Activated CD8-positive, alpha-beta T cell treated with anti-CD3 and anti-CD28 coated beads for 36 hours (primary cell): ENCODE data around the gene DCDC2C. TPM values are rescaled to one million over a fixed set of nuclear protein-coding genes. Genes with fewer than 3 reads are reported as not detected.

Experiments used
- ATAC-seq: fragments of 200-7000 bp; cut with Tn5 transposase; one replicate; pipeline ENCODE4 v1.10.0; 2021; ENCODE audit warnings: mild to moderate bottlenecking, moderate library complexity
- CTCF ChIA-PET: fragments of 350-600 bp; sonication (Branson Sonifier 250); formaldehyde crosslinking; loops from one replicate; lab custom pipeline; 2021; ENCODE audit warnings: antibody characterized with exemption; lab: Charles Lee
- POLR2A ChIA-PET: fragments of 350-600 bp; sonication (Branson Sonifier 250); formaldehyde crosslinking; loops from one replicate; lab custom pipeline; 2021; ENCODE audit warnings: antibody characterized with exemption; lab: Charles Lee
- DNase-seq: peaks from one replicate; pipeline ENCODE4 v3.0.0-alpha.2; 2020
- H3K27ac Mint-ChIP-seq: one replicate; pipeline ENCODE4 v1.8.0; 2021; ENCODE audit warnings: mild to moderate bottlenecking, mixed read lengths
- H3K27me3 Mint-ChIP-seq: one replicate; pipeline ENCODE4 v1.8.0; 2021; ENCODE audit warnings: mixed read lengths
- H3K36me3 Mint-ChIP-seq: one replicate; pipeline ENCODE4 v1.8.0; 2021; ENCODE audit warnings: low read depth, mixed read lengths
- H3K4me1 Mint-ChIP-seq: one replicate; pipeline ENCODE4 v1.8.0; 2021; ENCODE audit warnings: low read depth, mixed read lengths
- H3K4me3 Mint-ChIP-seq: one replicate; pipeline ENCODE4 v1.8.0; 2021; ENCODE audit warnings: mild to moderate bottlenecking, moderate library complexity, mixed read lengths
- H3K9me3 Mint-ChIP-seq: one replicate; pipeline ENCODE4 v1.8.0; 2021; ENCODE audit warnings: mixed read lengths
- CTCF ChIP-seq: fragments of 200-600 bp; IDR thresholded peaks from one replicate; pipeline ENCODE4 v1.8.0; 2022; ENCODE audit warnings: antibody characterized with exemption, mild to moderate bottlenecking
- intact Hi-C: fragments of 100-400 bp; cut with micrococcal nuclease; formaldehyde crosslinking; loops from one replicate; pipeline ENCODE4 v1.10.0; 2022
- total RNA-seq, 2 experiments: library from RNA; stranded (reverse); gene quantifications; one replicate each; pipeline ENCODE4 v1.2.3, GENCODE V29; 2021

The DCDC2C gene
- total RNA-seq, 2 experiments from 2014 or later = not detected

GRCh38 chr2:3751806-3752205, 48.4 kb downstream of the DCDC2C start:
- no peak for DNase-seq
- ChIA-PET POLR2A (no interaction called here), CTCF (interaction anchor here (0.6 to 1.4 kb wide), 2 partner anchors 24 to 56 kb away, joined by 3 read pairs; no protein-coding TSS in a partner anchor)
- no peaks in the 10 kb centered on the region for H3K9me3 Mint-ChIP-seq
- intact Hi-C loops = no loop called here
- H3K4me1 Mint-ChIP-seq = no peaks in the 10 kb centered on the region
- TF ChIP-seq CTCF = no peak
- H3K27me3 Mint-ChIP-seq = peaks cover 7% of the 10 kb centered on the region
- H3K27ac Mint-ChIP-seq = no peak overlapping the region
- H3K36me3 Mint-ChIP-seq = no peaks in the 10 kb centered on the region
- H3K4me3 Mint-ChIP-seq = no peak overlapping the region
- ATAC-seq = no peak

DNA sequence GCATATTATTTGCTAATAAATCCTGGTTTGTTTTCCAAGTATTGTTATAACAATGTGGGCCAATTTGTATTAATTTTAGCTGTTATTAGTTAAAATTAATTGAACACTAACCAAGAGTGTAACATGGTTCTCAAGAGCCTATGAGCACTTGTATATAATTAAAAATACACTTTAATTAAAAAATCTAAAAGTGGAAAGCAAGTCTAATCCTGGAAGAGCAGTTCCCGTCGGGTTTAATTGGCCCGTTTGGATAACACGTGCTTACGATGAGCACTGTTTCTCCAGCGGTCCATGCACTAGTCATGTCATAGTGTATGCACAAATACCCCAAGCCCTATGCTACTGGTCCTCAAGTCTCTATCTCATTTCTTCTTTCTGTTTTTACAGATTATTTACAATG, 49.0 kb downstream of the DCDC2C start:
- peaks cover 7% of the 10 kb centered on the region for H3K27me3 Mint-ChIP-seq
- POLR2A ChIA-PET = no interaction called here
- intact Hi-C loops = no loop called here

GRCh38 chr2:3753561-3753960, 50.2 kb downstream of the DCDC2C start:
- TF ChIP-seq CTCF = no peak
- Mint-ChIP-seq H3K27me3 (peaks cover 9% of the 10 kb centered on the region), H3K4me1 (no peaks in the 10 kb centered on the region), H3K9me3 (no peaks in the 10 kb centered on the region), H3K4me3 (no peak overlapping the region), H3K36me3 (no peaks in the 10 kb centered on the region), H3K27ac (no peak overlapping the region)
- DNase-seq = no peak
- CTCF ChIA-PET = no interaction called here
- ATAC-seq = no peak
- intact Hi-C loops = no loop called here
- POLR2A ChIA-PET = no interaction called here

More for the DNA sequence above, 49.0 kb downstream of the DCDC2C start:
- ATAC-seq (no peak), DNase-seq (no peak)
- Mint-ChIP-seq H3K36me3 (no peaks in the 10 kb centered on the region), H3K4me3 (no peak overlapping the region), H3K9me3 (no peaks in the 10 kb centered on the region), H3K4me1 (no peaks in the 10 kb centered on the region), H3K27ac (no peak overlapping the region)
- TF ChIP-seq CTCF = no peak
- CTCF ChIA-PET = interaction anchor here (1.4 kb wide), 1 partner anchor 24 kb away, joined by 3 read pairs; no protein-coding TSS in a partner anchor

DNA sequence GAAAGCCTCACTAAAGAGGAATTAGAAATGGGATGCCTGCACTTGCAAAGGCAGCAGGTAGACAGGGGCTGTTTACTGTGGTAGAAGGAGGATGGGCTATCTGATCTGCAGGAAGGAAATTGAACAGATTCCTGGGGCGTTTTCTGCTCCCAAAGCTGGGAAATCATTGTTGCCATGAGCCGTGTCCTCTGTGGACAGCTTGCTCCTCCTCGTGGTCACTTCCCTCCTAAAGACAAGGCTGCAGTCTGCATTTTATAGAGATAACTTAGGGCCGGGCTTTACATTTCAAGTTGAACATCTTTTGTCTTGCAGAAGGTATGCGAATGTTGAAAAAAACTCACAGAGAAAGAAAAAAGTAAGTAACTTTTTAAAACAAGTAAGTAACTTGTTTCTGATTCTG, 50.9 kb downstream of the DCDC2C start:
- Mint-ChIP-seq H3K27ac (no peak overlapping the region), H3K4me3 (no peak overlapping the region), H3K27me3 (peaks cover 10% of the 10 kb centered on the region), H3K36me3 (no peaks in the 10 kb centered on the region), H3K4me1 (no peaks in the 10 kb centered on the region), H3K9me3 (no peaks in the 10 kb centered on the region)
- DNase-seq = no peak
- intact Hi-C loops = no loop called here
- POLR2A ChIA-PET = no interaction called here
- ATAC-seq = no peak
- TF ChIP-seq CTCF = no peak
- CTCF ChIA-PET = no interaction called here

GRCh38 chr2:3754795-3755194, 51.4 kb downstream of the DCDC2C start:
- Mint-ChIP-seq H3K4me3 (no peak overlapping the region), H3K36me3 (no peaks in the 10 kb centered on the region), H3K27ac (no peak overlapping the region), H3K9me3 (no peaks in the 10 kb centered on the region), H3K27me3 (peaks cover 10% of the 10 kb centered on the region), H3K4me1 (no peaks in the 10 kb centered on the region)
- ChIA-PET POLR2A (no interaction called here), CTCF (no interaction called here)
- DNase-seq (no peak), ATAC-seq (no peak)
- TF ChIP-seq CTCF = no peak
- intact Hi-C loops = no loop called here
